Activated CD4-positive, alpha-beta memory T cell treated with anti-CD3 and anti-CD28 coated beads, Interleukin-2, amount 10 ng/mL, durations not matched to agents 7 days and 5 days (primary cell): Measurements from ENCODE around the gene GRK6. TPM values are rescaled to one million over a fixed set of nuclear protein-coding genes. Genes with fewer than 3 reads are reported as not detected.
A peak's percentile ranks its signal among the peaks of the same experiment; 100 is the strongest.

Experiments
- CTCF ChIA-PET: fragments of 350-600 bp; sonication (Branson Sonifier 250); formaldehyde crosslinking; loops from one replicate; lab custom pipeline; 2021; ENCODE audit warnings: antibody characterized with exemption, inconsistent platforms; lab: Charles Lee
- POLR2A ChIA-PET: fragments of 350-600 bp; sonication (Branson Sonifier 250); formaldehyde crosslinking; loops from one replicate; lab custom pipeline; 2021; ENCODE audit warnings: antibody characterized with exemption; lab: Charles Lee
- DNase-seq: peaks from one replicate; pipeline ENCODE4 v3.0.0-alpha.2; 2020
- H3K27ac Mint-ChIP-seq: one replicate; pipeline ENCODE4 v1.8.0; 2021; ENCODE audit warnings: mild to moderate bottlenecking, mixed read lengths
- H3K27me3 Mint-ChIP-seq: one replicate; pipeline ENCODE4 v1.8.0; 2021; ENCODE audit warnings: mixed read lengths
- H3K36me3 Mint-ChIP-seq: one replicate; pipeline ENCODE4 v1.8.0; 2021; ENCODE audit warnings: low read depth, mixed read lengths
- H3K4me1 Mint-ChIP-seq: one replicate; pipeline ENCODE4 v1.8.0; 2021; ENCODE audit warnings: mixed read lengths
- H3K4me3 Mint-ChIP-seq: one replicate; pipeline ENCODE4 v1.8.0; 2021; ENCODE audit warnings: mild to moderate bottlenecking, mixed read lengths
- H3K9me3 Mint-ChIP-seq: one replicate; pipeline ENCODE4 v1.8.0; 2021; ENCODE audit warnings: mixed read lengths
- total RNA-seq, 2 experiments: library from RNA; stranded (reverse); gene quantifications; one replicate each; pipeline ENCODE4 v1.2.3, GENCODE V29; 2021

The GRK6 gene
- total RNA-seq, 2 experiments from 2014 or later, result 206 to 208 TPM

DNA sequence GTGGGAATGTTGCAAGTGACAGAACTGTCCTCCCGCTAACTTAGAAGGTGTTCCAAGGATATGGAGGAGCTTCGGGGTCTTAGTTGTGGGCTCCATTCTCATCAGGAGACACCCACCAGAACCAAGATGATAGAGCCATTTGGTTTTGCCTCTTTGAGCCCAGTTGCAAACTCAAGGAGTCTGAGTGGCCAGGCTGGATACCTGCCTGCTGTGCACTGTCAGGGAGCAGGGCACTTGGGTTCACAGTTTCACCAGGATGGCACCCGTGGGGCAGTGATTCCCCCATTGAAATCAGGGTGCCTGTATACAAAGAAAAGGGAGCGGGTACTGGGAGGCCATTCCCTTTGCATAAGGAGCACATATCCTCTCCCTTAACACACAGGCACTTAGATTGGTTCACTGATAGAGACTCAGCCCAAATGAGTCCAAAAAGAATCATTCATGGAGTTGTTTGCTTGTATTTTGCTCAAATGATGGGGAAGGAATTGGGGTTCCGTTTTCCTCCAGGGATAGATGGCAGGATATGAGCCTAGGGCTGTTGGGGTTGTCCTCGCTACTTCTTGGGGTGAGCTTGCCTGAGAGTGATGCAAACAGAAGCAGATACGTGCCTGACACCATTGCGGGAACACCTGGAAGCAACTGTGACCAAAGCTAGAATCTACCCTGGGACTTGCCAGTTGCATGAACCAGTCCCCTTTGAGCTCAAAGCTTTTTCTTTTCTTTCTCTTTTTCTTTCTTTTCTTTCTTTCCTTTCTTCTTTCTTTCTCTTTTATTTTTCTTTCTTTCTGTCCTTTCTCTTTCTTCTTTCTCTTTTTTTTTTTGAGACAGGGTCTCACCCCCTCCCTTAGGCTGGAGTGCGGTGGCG is 18.8 kb downstream of the GRK6 start:
- H3K4me3 Mint-ChIP-seq, result peak overlapping the region; percentile 70
- peaks cover 23% of the 10 kb centered on the region for H3K36me3 Mint-ChIP-seq
- DNase-seq, result no peak
- H3K27me3 Mint-ChIP-seq, result peaks cover 10% of the 10 kb centered on the region
- ChIA-PET POLR2A (interaction anchor here (0.7 to 20.7 kb wide), 12 partner anchors 8 to 171 kb away, joined by 3 to 654 read pairs (median 8); partner anchors contain the start of genes F12, GRK6, MXD3 and PFN3), CTCF (interaction anchor here (1.1 to 17.6 kb wide), 11 partner anchors 9 to 136 kb away, joined by 4 to 467 read pairs (median 11); partner anchors contain the start of genes F12, GRK6 and PFN3)
- H3K27ac Mint-ChIP-seq, result peak overlapping the region; percentile 80
- peaks cover 54% of the 10 kb centered on the region for H3K4me1 Mint-ChIP-seq
- no peaks in the 10 kb centered on the region for H3K9me3 Mint-ChIP-seq

DNA sequence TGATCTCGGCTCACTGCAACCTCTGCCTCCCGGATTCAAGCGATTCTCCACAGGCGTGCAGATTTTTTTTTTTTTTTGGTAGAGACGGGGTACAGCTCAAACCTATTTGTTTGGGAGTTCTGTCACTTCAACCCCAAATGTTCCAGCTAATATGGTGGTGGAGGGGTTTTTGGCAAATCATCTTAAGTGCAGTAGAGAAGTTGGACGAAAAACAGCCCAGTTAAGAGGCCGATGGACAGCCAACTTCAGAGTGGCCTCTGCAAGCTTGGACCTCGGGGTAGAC is 19.4 kb downstream of the GRK6 start:
- H3K27ac Mint-ChIP-seq, result peak overlapping the region; percentile 80
- no peaks in the 10 kb centered on the region for H3K9me3 Mint-ChIP-seq
- CTCF ChIA-PET, result interaction anchor here (1.1 to 17.6 kb wide), 11 partner anchors 9 to 136 kb away, joined by 3 to 467 read pairs (median 11); partner anchors contain the start of genes F12, GRK6 and PFN3
- peaks cover 51% of the 10 kb centered on the region for H3K4me1 Mint-ChIP-seq
- DNase-seq, result no peak
- POLR2A ChIA-PET, result interaction anchor here (0.7 to 20.7 kb wide), 12 partner anchors 9 to 172 kb away, joined by 3 to 654 read pairs (median 8); partner anchors contain the start of genes F12, GRK6, LMAN2 and MXD3
- peak overlapping the region; percentile 70 for H3K4me3 Mint-ChIP-seq
- H3K36me3 Mint-ChIP-seq, result peaks cover 20% of the 10 kb centered on the region
- H3K27me3 Mint-ChIP-seq, result peaks cover 10% of the 10 kb centered on the region

DNA sequence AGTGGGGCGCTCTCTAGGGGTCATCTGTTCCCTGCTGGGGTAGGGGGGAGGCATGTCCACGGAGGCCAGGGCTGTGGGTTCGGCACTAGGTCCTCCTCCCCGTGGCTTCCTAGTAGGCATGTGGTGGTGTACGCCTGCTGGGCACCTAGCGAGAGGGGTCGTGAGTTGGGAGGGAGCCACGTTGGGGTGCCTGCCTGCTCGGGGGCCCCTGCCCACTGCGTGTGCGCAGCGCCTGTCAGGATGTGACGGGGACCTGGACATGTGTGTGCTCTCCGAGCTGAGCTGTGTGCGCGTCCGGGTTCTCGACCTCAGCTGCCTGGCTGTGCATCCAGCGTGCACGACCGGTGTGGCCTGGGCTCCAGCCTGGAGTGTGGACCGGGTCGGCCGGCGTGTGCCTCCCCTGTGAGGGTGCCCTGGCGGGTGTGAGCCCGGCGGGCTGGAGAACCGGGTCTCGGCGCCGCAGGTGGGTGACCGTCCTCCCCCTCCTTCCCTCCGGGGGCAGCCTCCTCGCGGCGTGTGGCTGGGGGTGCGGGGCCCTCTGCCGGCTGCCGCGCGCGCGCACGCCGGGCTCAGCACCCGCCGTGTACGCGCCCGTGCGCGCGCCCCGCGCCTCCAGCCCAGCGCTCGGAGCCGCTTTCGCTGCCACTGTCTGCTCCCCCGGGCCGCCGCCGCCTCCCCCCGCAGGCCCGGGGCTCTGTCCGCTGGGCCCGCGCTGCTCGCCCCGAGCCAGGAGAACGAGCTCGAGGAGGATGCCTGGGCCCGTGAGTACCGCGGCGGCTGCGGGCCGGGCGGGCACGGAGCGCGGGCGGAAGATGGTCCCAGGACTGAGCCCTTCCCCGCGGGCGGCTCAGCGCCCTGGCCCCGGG is 20.0 kb downstream of the GRK6 start, which contains the start of gene PRR7:
TSS of gene PRR7 (plus strand) at position 615 of the 866 bp plus-strand sequence. CDS start 8,254 bp downstream, outside the sequence.
- ChIA-PET POLR2A (interaction anchor here (0.7 to 20.7 kb wide), 12 partner anchors 8 to 172 kb away, joined by 3 to 654 read pairs (median 14); partner anchors contain the start of genes F12, GRK6, LMAN2 and MXD3), CTCF (interaction anchor here (0.6 to 17.6 kb wide), 13 partner anchors 9 to 137 kb away, joined by 3 to 467 read pairs (median 8); partner anchors contain the start of genes F12, GRK6 and PFN3)
- Mint-ChIP-seq H3K27ac (peak within 1 kb of the TSS; percentile 80), H3K9me3 (no peaks in the 10 kb centered on the region), H3K27me3 (peaks cover 10% of the 10 kb centered on the region), H3K36me3 (peaks cover 17% of the 10 kb centered on the region), H3K4me1 (peaks cover 51% of the 10 kb centered on the region), H3K4me3 (peak within 1 kb of the TSS; percentile 70)
- DNase-seq, result peak; percentile 74

DNA sequence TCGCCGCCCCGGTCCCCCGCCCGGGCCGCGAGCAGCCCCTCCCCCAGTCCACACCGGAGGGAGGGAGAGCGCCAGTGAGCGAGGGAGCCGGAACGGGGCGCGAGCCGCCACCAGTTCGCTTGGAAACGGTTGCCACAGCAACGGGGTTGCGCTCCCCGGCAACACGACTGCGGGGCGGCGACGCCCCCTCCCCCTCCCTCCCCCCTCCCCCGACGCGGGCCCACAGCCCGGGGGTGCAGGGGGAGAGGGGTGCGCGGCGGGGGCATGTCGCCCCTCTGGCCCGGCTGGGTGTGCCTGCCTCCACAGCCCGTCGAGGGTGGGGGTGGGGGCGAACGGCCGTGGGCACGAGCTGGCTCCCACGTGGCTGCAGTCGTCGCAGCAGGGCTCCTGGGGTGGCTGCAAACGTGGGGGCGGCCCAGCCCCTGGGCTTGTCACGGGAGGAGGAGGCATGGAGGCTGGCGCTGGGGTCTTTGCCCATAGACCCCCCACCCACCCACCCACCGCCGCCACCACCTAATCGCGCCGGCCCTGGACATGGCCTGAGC is 20.7 kb downstream of the GRK6 start:
- Mint-ChIP-seq H3K4me1 (peaks cover 51% of the 10 kb centered on the region), H3K27me3 (peaks cover 13% of the 10 kb centered on the region), H3K4me3 (peak overlapping the region; percentile 61), H3K9me3 (no peaks in the 10 kb centered on the region), H3K27ac (no peak overlapping the region), H3K36me3 (peaks cover 10% of the 10 kb centered on the region)
- ChIA-PET CTCF (interaction anchor here (0.6 to 17.6 kb wide), 6 partner anchors 10 to 68 kb away, joined by 3 to 467 read pairs (median 10); partner anchors contain the start of genes F12, GRK6 and PFN3), POLR2A (interaction anchor here (1.0 to 20.7 kb wide), 11 partner anchors 8 to 135 kb away, joined by 3 to 654 read pairs (median 8); partner anchors contain the start of genes F12, GRK6, LMAN2 and MXD3)
- DNase-seq, result peak; percentile 73

DNA sequence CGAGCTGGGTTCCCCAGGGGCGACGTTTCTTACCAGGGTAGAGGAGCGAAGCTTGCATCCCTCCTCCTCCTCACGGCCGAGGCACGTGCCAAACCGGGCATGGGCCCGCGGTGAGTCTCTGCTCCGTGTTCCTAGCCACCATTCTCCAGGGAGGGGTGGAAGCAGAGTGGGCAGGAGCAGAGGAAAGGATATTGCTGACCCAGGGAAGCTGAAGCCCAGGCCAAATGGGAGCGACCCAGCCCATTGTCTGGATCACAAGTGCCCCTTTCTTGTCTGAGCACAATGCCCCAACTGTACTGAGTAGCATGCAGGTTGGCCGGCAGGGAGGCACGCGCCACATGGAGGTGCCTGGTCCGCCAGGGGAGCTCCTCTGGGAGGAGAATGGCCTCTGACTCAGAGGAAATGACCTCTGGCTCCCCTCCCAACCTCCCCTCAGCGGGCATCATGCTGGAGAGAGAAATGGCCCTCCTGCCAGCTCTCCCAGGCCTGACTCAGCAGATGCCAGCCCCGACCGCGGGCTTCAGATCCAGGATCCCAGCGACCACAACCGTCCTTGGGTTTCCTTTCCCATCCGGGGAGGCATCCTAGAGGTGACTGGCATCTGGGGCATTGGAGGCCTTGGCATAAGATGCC is 21.3 kb downstream of the GRK6 start:
- ChIA-PET CTCF (interaction anchor here (0.8 to 17.6 kb wide), 10 partner anchors 10 to 68 kb away, joined by 3 to 467 read pairs (median 6); partner anchors contain the start of genes F12, GRK6 and PFN3), POLR2A (interaction anchor here (1.0 to 20.7 kb wide), 12 partner anchors 7 to 135 kb away, joined by 3 to 654 read pairs (median 8); partner anchors contain the start of genes F12, GRK6, LMAN2 and MXD3)
- DNase-seq, result no peak
- H3K4me3 Mint-ChIP-seq, result peak overlapping the region; percentile 61
- H3K36me3 Mint-ChIP-seq, result peaks cover 4% of the 10 kb centered on the region
- H3K27me3 Mint-ChIP-seq, result peaks cover 16% of the 10 kb centered on the region
- H3K9me3 Mint-ChIP-seq, result no peaks in the 10 kb centered on the region
- no peak overlapping the region for H3K27ac Mint-ChIP-seq
- peaks cover 49% of the 10 kb centered on the region for H3K4me1 Mint-ChIP-seq

DNA sequence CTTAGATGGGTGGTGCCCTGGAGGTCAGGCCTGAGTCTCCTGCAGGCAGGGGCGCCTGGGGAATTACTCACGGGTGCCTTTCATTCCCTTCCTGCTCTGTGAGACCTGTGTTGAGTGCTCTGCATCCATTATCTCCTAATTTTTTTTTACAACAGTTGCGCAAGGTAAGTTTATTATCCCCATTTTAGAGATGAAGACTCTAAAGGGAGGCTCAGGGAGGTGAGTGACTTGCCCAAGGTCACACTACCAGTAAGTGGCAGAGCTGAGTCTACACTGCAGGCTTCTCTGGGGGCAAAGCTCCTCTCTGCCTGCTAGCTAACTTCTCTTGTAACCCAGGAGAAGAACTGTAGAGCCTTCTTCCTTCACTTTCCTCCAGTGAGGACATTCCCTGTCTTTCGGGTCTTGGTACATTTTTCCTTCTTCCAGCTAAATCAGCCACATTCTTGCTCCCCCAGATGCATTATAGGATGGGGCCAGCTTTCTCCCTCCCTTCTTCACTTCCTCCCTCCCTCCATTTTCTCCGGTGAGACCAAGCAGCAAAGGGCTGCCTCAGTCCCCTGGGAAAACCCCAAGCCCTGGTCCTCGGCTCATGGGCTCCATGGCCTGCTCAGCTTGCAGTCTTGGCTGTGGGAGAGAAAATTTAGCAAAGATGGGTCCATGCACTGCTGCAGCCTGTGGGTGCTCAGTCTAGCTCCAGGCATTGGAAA is 21.9 kb downstream of the GRK6 start:
- H3K27ac Mint-ChIP-seq, result peak overlapping the region; percentile 13
- POLR2A ChIA-PET, result interaction anchor here (1.0 to 20.7 kb wide), 11 partner anchors 7 to 136 kb away, joined by 3 to 654 read pairs (median 8); partner anchors contain the start of genes F12, GRK6, MXD3 and PFN3
- no peaks in the 10 kb centered on the region for H3K36me3 Mint-ChIP-seq
- DNase-seq, result no peak
- H3K4me1 Mint-ChIP-seq, result peaks cover 50% of the 10 kb centered on the region
- H3K27me3 Mint-ChIP-seq, result peaks cover 22% of the 10 kb centered on the region
- H3K4me3 Mint-ChIP-seq, result peak overlapping the region; percentile 46
- CTCF ChIA-PET, result interaction anchor here (0.8 to 17.6 kb wide), 7 partner anchors 9 to 59 kb away, joined by 3 to 467 read pairs (median 5); partner anchors contain the start of genes F12, GRK6 and PFN3
- H3K9me3 Mint-ChIP-seq, result no peaks in the 10 kb centered on the region

DNA sequence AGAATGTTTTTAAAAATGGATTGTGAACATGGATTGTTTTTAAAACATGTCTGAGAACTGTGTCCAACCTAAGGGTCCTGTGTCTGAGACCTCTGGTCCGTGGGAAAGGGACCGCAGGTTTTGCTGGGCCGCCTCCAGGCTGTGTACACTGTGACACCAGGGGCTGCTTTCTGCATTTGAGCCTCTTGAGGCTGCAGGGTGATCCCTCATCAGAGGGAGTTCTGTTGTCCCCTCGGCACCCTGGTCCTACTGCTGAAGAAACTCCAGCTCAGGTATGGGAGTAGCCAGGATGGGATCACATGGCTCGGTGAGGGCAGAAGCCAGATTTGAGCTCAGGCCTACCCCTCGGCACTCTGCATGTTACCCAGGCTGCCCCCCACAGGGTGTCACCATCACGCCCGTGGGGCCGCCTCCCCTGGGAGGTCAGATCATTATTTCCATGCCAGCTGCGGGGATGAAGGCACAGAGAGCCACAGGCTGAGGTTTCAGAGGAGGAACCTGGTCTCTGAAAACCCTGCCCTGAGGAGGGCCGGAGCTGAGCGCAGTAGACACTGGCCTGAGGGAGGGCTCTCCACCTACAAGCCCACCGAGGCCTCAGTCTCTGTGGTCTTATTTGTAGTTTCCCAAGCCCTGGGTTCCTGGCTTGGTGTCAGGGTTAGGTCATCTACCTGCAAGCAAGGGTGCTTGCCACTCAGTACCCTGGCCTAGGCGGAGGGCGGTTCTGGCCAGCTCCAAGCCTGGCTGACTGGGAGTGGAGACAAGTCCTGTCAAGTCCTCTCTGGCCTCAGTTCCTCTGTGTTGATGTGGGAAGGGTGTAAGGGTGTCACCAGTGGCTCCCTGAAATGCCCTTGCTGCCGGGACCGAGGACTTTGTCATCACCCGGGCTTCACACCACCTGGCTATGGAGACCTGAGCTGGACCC is 22.9 kb downstream of the GRK6 start:
- Mint-ChIP-seq H3K27ac (no peak overlapping the region), H3K4me3 (no peak overlapping the region), H3K27me3 (peaks cover 27% of the 10 kb centered on the region), H3K4me1 (peaks cover 50% of the 10 kb centered on the region), H3K9me3 (no peaks in the 10 kb centered on the region), H3K36me3 (no peaks in the 10 kb centered on the region)
- ChIA-PET CTCF (interaction anchor here (0.6 to 17.6 kb wide), 7 partner anchors 8 to 60 kb away, joined by 3 to 467 read pairs (median 5); partner anchors contain the start of genes F12 and PFN3), POLR2A (interaction anchor here (0.6 to 20.7 kb wide), 9 partner anchors 7 to 134 kb away, joined by 3 to 654 read pairs (median 4); partner anchors contain the start of genes F12, GRK6 and PFN3)
- no peak for DNase-seq

DNA sequence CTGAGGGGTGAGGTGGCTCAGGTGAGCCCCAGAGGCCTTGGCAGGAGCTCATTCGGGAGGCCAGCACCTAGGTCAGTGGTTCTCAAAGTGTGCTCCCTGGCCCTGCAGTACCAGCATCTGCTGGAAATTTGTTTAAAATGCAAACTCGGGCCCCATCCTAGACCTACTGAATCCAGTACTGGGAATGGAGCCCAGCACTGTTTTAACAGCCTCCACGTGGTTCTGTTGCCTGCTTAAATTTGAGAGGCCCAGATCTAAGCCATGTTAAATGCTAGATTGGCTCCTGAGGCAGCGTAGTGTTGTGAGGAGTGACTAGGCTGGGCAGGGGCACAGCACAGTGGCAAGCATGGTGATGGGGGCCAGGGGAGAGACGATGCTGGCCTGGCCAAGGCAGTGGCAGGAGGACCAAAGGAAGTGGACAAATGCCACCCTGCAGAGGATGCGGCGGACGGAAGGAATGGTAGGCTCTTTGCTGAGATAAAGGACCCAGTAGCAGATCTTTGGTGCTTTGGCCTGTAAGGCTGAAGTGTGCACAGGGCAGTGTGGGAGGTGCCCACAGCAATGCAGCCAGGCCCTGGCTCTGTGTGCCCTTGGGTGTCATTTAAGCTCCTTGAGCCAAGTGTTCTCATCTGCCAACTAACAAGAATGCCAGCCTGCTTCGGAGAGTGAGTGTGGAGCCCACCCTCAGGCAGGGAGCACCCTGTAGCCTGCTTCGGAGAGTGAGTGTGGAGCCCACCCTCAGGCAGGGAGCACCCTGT is 24.4 kb downstream of the GRK6 start:
- CTCF ChIA-PET, result interaction anchor here (0.6 to 17.6 kb wide), 6 partner anchors 19 to 154 kb away, joined by 3 to 467 read pairs (median 4); partner anchors contain the start of genes F12 and PFN3
- POLR2A ChIA-PET, result interaction anchor here (1.2 to 20.7 kb wide), 8 partner anchors 8 to 135 kb away, joined by 3 to 654 read pairs (median 82); partner anchors contain the start of genes F12, GRK6, PFN3 and PRR7
- Mint-ChIP-seq H3K4me3 (no peak overlapping the region), H3K4me1 (peaks cover 35% of the 10 kb centered on the region), H3K9me3 (no peaks in the 10 kb centered on the region), H3K36me3 (no peaks in the 10 kb centered on the region), H3K27me3 (peaks cover 27% of the 10 kb centered on the region), H3K27ac (no peak overlapping the region)
- DNase-seq, result no peak
